Activated T-cell treated with anti-CD3 and anti-CD28 coated beads, Interleukin-2, amount 50 U/mL, for 48 hours (primary cell): ENCODE data around the gene C1orf232.

ENCODE experiments used
- DNase-seq, 2 experiments: peaks; one replicate each; pipeline ENCODE4 v3.0.0-alpha.2; 2020

The C1orf232 gene

GRCh38 chr1:26155370-26156284 lies 13.1 kb downstream of the C1orf232 start:
- DNase-seq = no peak

GRCh38 chr1:26154750-26155149 lies 14.0 kb downstream of the C1orf232 start:
- DNase-seq = no peak

GRCh38 chr1:26153966-26154532 lies 14.7 kb downstream of the C1orf232 start:
- no peak for DNase-seq

- peak; percentile 5 to 7 for DNase-seq
Observed at GRCh38 chr1:26148887-26149286, 19.9 kb downstream of the C1orf232 start.

GRCh38 chr1:26145960-26146294 lies 22.8 kb downstream of the C1orf232 start:
- peak in 1 of 2 experiments; percentile 6 for DNase-seq

GRCh38 chr1:26145041-26145959 lies 23.5 kb downstream of the C1orf232 start:
- peak; percentile 80 to 84 for DNase-seq

- peak; percentile 11 for DNase-seq
Observed at GRCh38 chr1:26142159-26142558, 26.6 kb downstream of the C1orf232 start.

- DNase-seq = peak in 1 of 2 experiments; percentile 4
Observed at GRCh38 chr1:26138974-26139558, 29.7 kb downstream of the C1orf232 start.

- DNase-seq = peak in 1 of 2 experiments; percentile 1
Observed at GRCh38 chr1:26134466-26134865, 34.3 kb downstream of the C1orf232 start.

- DNase-seq = peak in 1 of 2 experiments; percentile 10
Observed at GRCh38 chr1:26132834-26133167, 36.0 kb downstream of the C1orf232 start.

- DNase-seq = peak in 1 of 2 experiments; percentile 1
Observed at GRCh38 chr1:26132128-26132833, 36.5 kb downstream of the C1orf232 start.

GRCh38 chr1:26130695-26131094 lies 38.1 kb downstream of the C1orf232 start:
- no peak for DNase-seq

- DNase-seq = no peak
Observed at GRCh38 chr1:26129778-26130177, 39.0 kb downstream of the C1orf232 start.

- DNase-seq = peak; percentile 18 to 20
Observed at GRCh38 chr1:26127235-26128163, 41.3 kb downstream of the C1orf232 start.

- peak; percentile 21 to 28 for DNase-seq
Observed at GRCh38 chr1:26126321-26127084, 42.3 kb downstream of the C1orf232 start.

- no peak for DNase-seq
Observed at GRCh38 chr1:26125946-26126320, 42.8 kb downstream of the C1orf232 start.

- no peak for DNase-seq
Observed at GRCh38 chr1:26125382-26125781, 43.4 kb downstream of the C1orf232 start.

- DNase-seq = no peak
Observed at GRCh38 chr1:26124418-26125331, 44.1 kb downstream of the C1orf232 start.
